AG10803 (cell line): ENCODE measurements around the gene ERP27.
A peak's percentile ranks its signal among the peaks of the same experiment; 100 is the strongest.

ENCODE experiments used
- DNase-seq: peaks from one replicate; pipeline ENCODE4 v3.0.0; 2010; ENCODE audit warnings: low read depth
- H3K4me3 ChIP-seq: 2 replicates; pipeline ENCODE4 v1.5.1; 2011; ENCODE audit warnings: mild to moderate bottlenecking, low read length, control low read depth
- CTCF ChIP-seq: conservative IDR thresholded peaks from 2 replicates; pipeline ENCODE4 v1.5.1; 2011; ENCODE audit warnings: mild to moderate bottlenecking, low read length, control low read depth, inconsistent platforms

Gene ERP27

GRCh38 chr12:14896521-14897169 lies 41.7 kb downstream of the ERP27 start:
- no peak overlapping the region for H3K4me3 ChIP-seq
- DNase-seq, result peak; percentile 67
- TF ChIP-seq CTCF, result no peak

- no peak for TF ChIP-seq CTCF
Observed at GRCh38 chr12:14893506-14894250, 44.7 kb downstream of the ERP27 start.

GRCh38 chr12:14892726-14893505 lies 45.4 kb downstream of the ERP27 start:
- no peak for DNase-seq
- no peak; the same call in 1 of the 2 replicates for TF ChIP-seq CTCF
- H3K4me3 ChIP-seq, result no peak overlapping the region

More at GRCh38 chr12:14893506-14894250, 44.7 kb downstream of the ERP27 start:
- DNase-seq, result no peak
- no peak overlapping the region for H3K4me3 ChIP-seq

GRCh38 chr12:14890701-14891100 lies 47.6 kb downstream of the ERP27 start:
- no peak for TF ChIP-seq CTCF
- no peak overlapping the region for H3K4me3 ChIP-seq
- DNase-seq, result no peak

GRCh38 chr12:14886271-14886670 lies 52.1 kb downstream of the ERP27 start:
- H3K4me3 ChIP-seq, result no peak overlapping the region
- DNase-seq, result no peak
- no peak for TF ChIP-seq CTCF

GRCh38 chr12:14885718-14886221 lies 52.6 kb downstream of the ERP27 start, which contains the start of gene MGP:
Gene MGP, minus strand, starts transcription at chr12:14885854. Its CDS starts 63 bp downstream, at chr12:14885791.
- no peak for TF ChIP-seq CTCF
- H3K4me3 ChIP-seq, result peak within 1 kb of the TSS; percentile 3; the same call in 1 of the 2 replicates
- DNase-seq, result peak; percentile 24
